Liver (tissue), 9 donors: ENCODE measurements around the gene PTH1R. TPM values are rescaled to one million over a fixed set of nuclear protein-coding genes. Genes with fewer than 3 reads are reported as not detected.
A peak's percentile ranks its signal among the peaks of the same experiment; 100 is the strongest.

Experiments used
- DNase-seq: peaks from one replicate; pipeline ENCODE4 v3.0.0-alpha.2; 2017; ENCODE audit warnings: low spot score
- H3K27ac ChIP-seq, 2 donors: one replicate each; pipeline ENCODE4 v1.7.0; 2013; ENCODE audit warnings: inconsistent platforms in 2 of 2, low read length in 2 of 2, control low read depth in 1 of 2, low read depth in 1 of 2, mild to moderate bottlenecking in 1 of 2
- H3K27me3 ChIP-seq, 4 donors: one replicate each; pipeline versions ENCODE4 v1.6.1 to v1.7.0; 2013; ENCODE audit warnings: low read length in 3 of 4, inconsistent platforms in 1 of 4, mild to moderate bottlenecking in 1 of 4, moderate library complexity in 1 of 4; ENCODE audit not compliant: control insufficient read depth in 4 of 4, insufficient read depth in 4 of 4
- H3K36me3 ChIP-seq, 4 donors: one replicate each; pipeline versions ENCODE4 v1.6.1 to v1.7.0; 2013; ENCODE audit warnings: low read length in 3 of 4, mild to moderate bottlenecking in 3 of 4, low read depth in 1 of 4, moderate library complexity in 1 of 4; ENCODE audit not compliant: control insufficient read depth in 4 of 4, insufficient read depth in 3 of 4
- H3K4me1 ChIP-seq, 4 donors: one replicate each; pipeline versions ENCODE4 v1.6.1 to v1.7.0; 2013; ENCODE audit warnings: low read length in 3 of 4, mild to moderate bottlenecking in 3 of 4, moderate library complexity in 1 of 4; ENCODE audit not compliant: control insufficient read depth in 4 of 4, insufficient read depth in 4 of 4
- H3K4me3 ChIP-seq, 3 donors: one replicate each; pipeline versions ENCODE4 v1.6.1 to v1.7.0; 2013; ENCODE audit warnings: low read length in 3 of 3, control low read depth in 1 of 3, low read depth in 1 of 3, mild to moderate bottlenecking in 1 of 3
- H3K9ac ChIP-seq, 2 donors: one replicate each; pipeline ENCODE4 v1.7.0; 2013; ENCODE audit warnings: low read length in 2 of 2, mild to moderate bottlenecking in 2 of 2, moderate library complexity in 2 of 2, control low read depth in 1 of 2, low read depth in 1 of 2
- H3K9me3 ChIP-seq, 4 donors: one replicate each; pipeline versions ENCODE4 v1.6.1 to v1.7.0; 2013; ENCODE audit warnings: low read length in 3 of 4; ENCODE audit not compliant: control insufficient read depth in 4 of 4
- ATF3 ChIP-seq: IDR thresholded peaks from 2 replicates; pipeline ENCODE4 v1.6.1; 2016; ENCODE audit warnings: antibody characterized with exemption
- FOXA2 ChIP-seq: IDR thresholded peaks from 2 replicates; pipeline ENCODE4 v1.6.1; 2016; ENCODE audit warnings: antibody characterized with exemption
- GABPA ChIP-seq, 2 donors: IDR thresholded peaks in 1 of 2; conservative IDR thresholded peaks in 1 of 2; 2 replicates each; pipeline ENCODE4 v1.6.1; 2016; ENCODE audit warnings: antibody characterized with exemption in 2 of 2, mild to moderate bottlenecking in 1 of 2, moderate library complexity in 1 of 2
- HNF4G ChIP-seq: IDR thresholded peaks from 2 replicates; pipeline ENCODE4 v1.6.1; 2016; ENCODE audit warnings: antibody characterized with exemption
- NR2F2 ChIP-seq: IDR thresholded peaks from 2 replicates; pipeline ENCODE4 v1.6.1; 2016; ENCODE audit warnings: antibody characterized with exemption
- RXRA ChIP-seq, 2 donors: IDR thresholded peaks; 2 replicates each; pipeline ENCODE4 v1.6.1; 2017 to 2018; ENCODE audit warnings: antibody characterized with exemption in 2 of 2, mild to moderate bottlenecking in 1 of 2
- SP1 ChIP-seq: IDR thresholded peaks from 2 replicates; pipeline ENCODE4 v1.6.1; 2018; ENCODE audit warnings: antibody characterized with exemption, mild to moderate bottlenecking
- TAF1 ChIP-seq: conservative IDR thresholded peaks from 2 replicates; pipeline ENCODE4 v1.6.1; 2016; ENCODE audit warnings: antibody characterized with exemption, mild to moderate bottlenecking
- YY1 ChIP-seq: IDR thresholded peaks from 2 replicates; pipeline ENCODE4 v1.6.1; 2016; ENCODE audit warnings: antibody characterized with exemption, mild to moderate bottlenecking
- WGBS: extraction: QIAGEN DNeasy Blood & Tissue Kit; methylation state at CpG from one replicate; pipeline ENCODE4 v1.1.7; 2013; 5-methylcytosine and 5-hydroxymethylcytosine counted together
- polyA plus RNA-seq, 2 donors: library from polyadenylated mRNA; stranded (reverse) in 1 of 2; unstranded in 1 of 2; fragments of 200-250 nt in 1 of 2; fragments of >200 nt in 1 of 2; fragmentation: Nextera tagmentation in 1 of 2; extraction: Ambion mirVana in 1 of 2; gene quantifications; one replicate each; pipeline versions ENCODE4 v1.2.1 to v1.2.3, GENCODE V29; 2013 to 2015
- total RNA-seq, 2 donors: library from RNA; depleted of rRNA; stranded (reverse); fragments of >200 nt; gene quantifications; one replicate each; pipeline ENCODE4 v1.2.3, GENCODE V29; 2014
- TF ChIP-seq, protein P1 (sequence below): IDR thresholded peaks from 2 replicates; pipeline ENCODE4 v1.6.1; 2016; ENCODE audit warnings: antibody characterized with exemption
- TF ChIP-seq, protein P2 (sequence below): fragments of 150-350 bp; IDR thresholded peaks from 2 replicates; pipeline ENCODE4 v1.5.1; 2017; ENCODE audit warnings: improper control_type of control experiment, low read depth, low read length; ENCODE audit not compliant: missing input control
- donor health status: healthy.
- donor health status: healthy.
- donor health status: healthy.
- donor health status: healthy.
- donor health status: healthy.

Gene PTH1R
- total and polyA plus RNA-seq, 4 donors = 7.2 to 28.4 (median 23.6) TPM

DNA sequence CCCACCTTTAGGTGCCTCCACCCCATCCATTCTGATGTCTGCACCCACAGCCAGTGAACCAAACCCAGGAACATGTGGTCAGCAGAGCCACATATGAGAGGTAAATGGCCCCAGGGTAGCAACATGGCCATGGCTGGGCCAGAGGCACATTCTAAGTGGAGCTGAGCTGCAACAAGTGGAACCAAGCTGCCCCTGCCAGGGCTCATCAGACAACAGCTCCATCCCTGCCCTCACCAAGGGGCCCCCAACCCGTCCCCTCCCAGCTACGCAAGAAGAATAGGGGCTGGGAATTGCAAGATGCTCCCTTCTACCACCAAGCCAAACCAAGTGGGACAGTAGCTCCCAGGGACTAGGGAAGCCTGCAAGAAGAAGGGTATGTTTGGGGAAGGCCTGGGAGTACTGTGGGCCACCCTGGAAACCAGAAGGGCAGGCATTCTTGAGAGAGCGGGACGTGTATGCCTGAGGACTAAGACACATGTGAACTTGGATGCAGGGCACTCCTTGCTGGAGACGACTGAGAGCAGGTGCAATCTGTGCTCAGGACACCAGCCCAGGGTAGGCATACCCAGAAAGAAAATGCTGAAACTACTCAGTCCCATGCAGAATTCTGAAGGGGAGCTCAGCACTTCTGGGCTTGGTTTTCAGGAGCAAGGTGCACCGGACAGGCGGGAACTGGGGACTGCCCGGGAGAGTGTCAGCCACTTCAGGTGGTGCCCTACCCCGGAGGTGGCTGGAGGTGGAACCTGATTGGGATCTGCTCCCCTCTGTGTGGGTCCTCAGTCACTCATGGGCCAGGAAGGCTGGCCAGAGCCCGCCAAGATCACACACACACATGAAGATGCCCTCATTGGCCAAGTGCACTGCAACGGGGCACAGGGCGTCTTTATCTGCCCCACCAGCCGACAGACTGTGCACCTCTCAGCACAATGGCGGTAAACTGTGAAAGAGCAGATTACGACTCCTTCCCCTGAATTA lies 23.8 kb upstream of the PTH1R start (continued):
- TF ChIP-seq, protein P1, sequence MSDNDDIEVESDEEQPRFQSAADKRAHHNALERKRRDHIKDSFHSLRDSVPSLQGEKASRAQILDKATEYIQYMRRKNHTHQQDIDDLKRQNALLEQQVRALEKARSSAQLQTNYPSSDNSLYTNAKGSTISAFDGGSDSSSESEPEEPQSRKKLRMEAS = no peak

DNA sequence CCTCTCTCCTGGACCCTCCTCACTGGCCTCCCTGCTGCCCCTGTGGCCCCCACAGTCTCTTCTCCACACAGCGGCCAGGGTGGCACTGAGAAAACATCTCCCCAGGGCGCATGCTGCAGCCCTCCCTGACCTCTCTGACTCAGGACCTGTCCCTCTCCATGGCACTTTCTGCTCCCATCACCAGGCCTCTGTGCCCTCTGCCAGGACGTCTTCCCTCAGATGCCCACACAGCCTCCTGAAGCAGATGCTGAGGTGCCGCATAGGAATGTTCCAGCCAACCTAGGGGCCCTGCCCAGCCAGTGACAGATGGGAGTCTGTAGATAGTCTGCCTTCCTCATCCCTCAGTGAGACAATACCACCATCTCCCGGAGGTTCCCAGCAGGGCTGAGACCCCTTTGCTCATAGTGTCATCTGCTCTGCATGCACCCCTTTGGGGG lies 22.9 kb upstream of the PTH1R start:
- 90% methylated on average over 5 of the region's 5 CpGs for WGBS
- Histone ChIP-seq H3K9me3 (no peaks in the 10 kb centered on the region), H3K9ac (no peak overlapping the region), H3K4me1 (peaks cover 0 to 5% (median 3%) of the 10 kb centered on the region in 4 donors), H3K4me3 (no peak overlapping the region), H3K27ac (no peak overlapping the region), H3K36me3 (no peaks in the 10 kb centered on the region), H3K27me3 (no peaks in the 10 kb centered on the region)
- no peak for TF ChIP-seq SP1
- TF ChIP-seq GABPA (IDR thresholded peaks at IDR 0.05 in 1 of 2, conservative IDR thresholded peaks at IDR 0.05 in 1 of 2) = no peak
- TF ChIP-seq FOXA2 = no peak
- TF ChIP-seq, protein P2, sequence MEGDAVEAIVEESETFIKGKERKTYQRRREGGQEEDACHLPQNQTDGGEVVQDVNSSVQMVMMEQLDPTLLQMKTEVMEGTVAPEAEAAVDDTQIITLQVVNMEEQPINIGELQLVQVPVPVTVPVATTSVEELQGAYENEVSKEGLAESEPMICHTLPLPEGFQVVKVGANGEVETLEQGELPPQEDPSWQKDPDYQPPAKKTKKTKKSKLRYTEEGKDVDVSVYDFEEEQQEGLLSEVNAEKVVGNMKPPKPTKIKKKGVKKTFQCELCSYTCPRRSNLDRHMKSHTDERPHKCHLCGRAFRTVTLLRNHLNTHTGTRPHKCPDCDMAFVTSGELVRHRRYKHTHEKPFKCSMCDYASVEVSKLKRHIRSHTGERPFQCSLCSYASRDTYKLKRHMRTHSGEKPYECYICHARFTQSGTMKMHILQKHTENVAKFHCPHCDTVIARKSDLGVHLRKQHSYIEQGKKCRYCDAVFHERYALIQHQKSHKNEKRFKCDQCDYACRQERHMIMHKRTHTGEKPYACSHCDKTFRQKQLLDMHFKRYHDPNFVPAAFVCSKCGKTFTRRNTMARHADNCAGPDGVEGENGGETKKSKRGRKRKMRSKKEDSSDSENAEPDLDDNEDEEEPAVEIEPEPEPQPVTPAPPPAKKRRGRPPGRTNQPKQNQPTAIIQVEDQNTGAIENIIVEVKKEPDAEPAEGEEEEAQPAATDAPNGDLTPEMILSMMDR = no peak
- no peak for TF ChIP-seq NR2F2
- no peak for TF ChIP-seq ATF3
- no peak for DNase-seq

GRCh38 chr3:46856576-46857471 lies 20.7 kb upstream of the PTH1R start:
- Histone ChIP-seq H3K4me1 (peaks cover 0 to 5% (median 3%) of the 10 kb centered on the region in 4 donors), H3K9me3 (no peaks in the 10 kb centered on the region), H3K4me3 (no peak overlapping the region), H3K9ac (no peak overlapping the region), H3K36me3 (no peaks in the 10 kb centered on the region), H3K27ac (no peak overlapping the region), H3K27me3 (no peaks in the 10 kb centered on the region)
- TF ChIP-seq, protein P2 = no peak
- no peak for TF ChIP-seq HNF4G
- TF ChIP-seq TAF1 = no peak
- TF ChIP-seq ATF3 = no peak
- no peak for TF ChIP-seq YY1
- TF ChIP-seq, protein P1 = no peak
- peak in 1 of 2 donors; percentile 16 for TF ChIP-seq RXRA (IDR thresholded peaks at IDR 0.05)
- WGBS = 79% methylated on average over 17 of the region's 17 CpGs
- DNase-seq = no peak
